K562 (cell line): Measurements from ENCODE around the gene CALHM1. TPM values are rescaled to one million over a fixed set of nuclear protein-coding genes. Genes with fewer than 3 reads are reported as not detected.

ENCODE experiments used
- ATAC-seq: fragments of 200-7000 bp; cut with Tn5 transposase; 3 replicates; pipeline ENCODE4 v1.9.1; 2020; ENCODE audit warnings: moderate library complexity
- BruUV-seq: library from RNA; stranded (reverse); fragments of 400-500 nt; replicated peaks from 2 replicates; lab custom pipeline; 2021; lab: Mats Ljungman, UMichigan
- CTCF ChIA-PET: fragments of 300-600 bp; formaldehyde crosslinking; extraction: SDS; loops from one replicate; lab custom pipeline; 2021; ENCODE audit warnings: low intra/inter-chr PET ratio; lab: Yijun Ruan, JAX
- POLR2A ChIA-PET: fragments of 300-600, 350-650 bp; sonication (Branson Sonifier 250); formaldehyde crosslinking; extraction: SDS; loops from one replicate; lab custom pipeline; 2021; ENCODE audit warnings: antibody characterized with exemption, inconsistent platforms; lab: Yijun Ruan, JAX
- DNase-seq, 4 experiments: peaks; one replicate each; pipeline versions ENCODE4 v3.0.0 to v3.0.0-alpha.2; 2011 to 2018; ENCODE audit warnings: low spot score in 3 of 4, mixed read lengths in 3 of 4; ENCODE audit errors: extremely low read depth in 1 of 4
- FAIRE-seq: peaks from 2 replicates; lab custom pipeline; 2011; peaks lifted over from hg19 to GRCh38; lab: Jason Lieb, UNC
- H2AFZ ChIP-seq: 2 replicates; pipeline ENCODE4 v1.6.0; 2011; ENCODE audit warnings: low read depth, low read length, control low read depth, inconsistent platforms
- H3K27ac ChIP-seq: fragments of 200-600 bp; 3 replicates; pipeline ENCODE4 v1.8.0; 2011; ENCODE audit warnings: low read depth, mild to moderate bottlenecking, control low read depth, inconsistent platforms, low read length, moderate library complexity, mixed read lengths; ENCODE audit errors: extremely low read depth
- H3K27me3 ChIP-seq, 2 experiments: fragments of 300-600 bp in 1 of 2; 2 replicates in 1 of 2; 3 replicates in 1 of 2; pipeline versions ENCODE4 v1.6.0 to v1.8.0; 2011; ENCODE audit warnings: inconsistent platforms in 2 of 2, low read length in 2 of 2, mild to moderate bottlenecking in 1 of 2, mixed read lengths in 1 of 2, moderate library complexity in 1 of 2; ENCODE audit not compliant: control insufficient read depth in 2 of 2, insufficient read depth in 2 of 2
- H3K36me3 ChIP-seq: fragments of 300-600 bp; 3 replicates; pipeline ENCODE4 v1.8.0; 2011; ENCODE audit warnings: mild to moderate bottlenecking, low read length, inconsistent platforms; ENCODE audit not compliant: control insufficient read depth, insufficient read depth
- H3K4me1 ChIP-seq, 2 experiments: fragments of 200-600 bp in 1 of 2; replicated peaks in 1 of 2; 2 replicates in 1 of 2; 3 replicates in 1 of 2; pipeline versions ENCODE4 v1.5.1 to v1.8.0; 2011; ENCODE audit warnings: inconsistent platforms in 2 of 2, low read length in 2 of 2, mild to moderate bottlenecking in 1 of 2, mixed read lengths in 1 of 2, moderate library complexity in 1 of 2; ENCODE audit not compliant: control insufficient read depth in 2 of 2, insufficient read depth in 2 of 2
- H3K4me2 ChIP-seq: 2 replicates; pipeline ENCODE4 v1.6.1; 2011; ENCODE audit warnings: low read length, control low read depth, inconsistent platforms, mixed read lengths; ENCODE audit not compliant: insufficient read depth
- H3K4me3 ChIP-seq: fragments of 200-600 bp; sonication (generic), shearing (Covaris generic); 2 replicates; pipeline ENCODE4 v1.5.1; 2016; ENCODE audit warnings: control low read depth, inconsistent platforms
- H3K79me2 ChIP-seq: fragments of 200-600 bp; 3 replicates; pipeline ENCODE4 v1.8.0; 2011; ENCODE audit warnings: low read length, inconsistent platforms; ENCODE audit not compliant: control insufficient read depth, insufficient read depth
- H3K9ac ChIP-seq, 2 experiments: 2 replicates each; pipeline versions ENCODE4 v1.6.0 to v1.6.1; 2011; ENCODE audit warnings: low read depth in 2 of 2, low read length in 2 of 2, control low read depth in 1 of 2, inconsistent platforms in 1 of 2, mild to moderate bottlenecking in 1 of 2, mixed read lengths in 1 of 2; ENCODE audit not compliant: insufficient read depth in 1 of 2
- H3K9me1 ChIP-seq: one replicate; pipeline ENCODE4 v1.6.0; 2011; ENCODE audit warnings: inconsistent platforms, mild to moderate bottlenecking, low read length, moderate library complexity; ENCODE audit not compliant: control insufficient read depth, insufficient read depth
- H3K9me3 ChIP-seq: replicated peaks from 2 replicates; pipeline ENCODE4 v1.5.1; 2011; ENCODE audit warnings: low read depth, low read length, inconsistent platforms; ENCODE audit not compliant: control insufficient read depth, insufficient read depth
- H4K20me1 ChIP-seq: replicated peaks from 2 replicates; pipeline ENCODE4 v1.6.1; 2011; ENCODE audit warnings: low read length, inconsistent platforms, mixed read lengths; ENCODE audit not compliant: control insufficient read depth, insufficient read depth
- ATF3 ChIP-seq, 2 experiments: fragments of 450-650 bp in 1 of 2; sonication (generic) in 1 of 2; formaldehyde crosslinking in 1 of 2; IDR thresholded peaks in 1 of 2; conservative IDR thresholded peaks in 1 of 2; 2 replicates each; pipeline versions ENCODE4 v1.6.1 to v1.8.1; 2016 to 2023; ENCODE audit warnings: mild to moderate bottlenecking in 2 of 2, moderate library complexity in 2 of 2, inconsistent platforms in 1 of 2, missing genetic modification reagents in 1 of 2
- FOSL1 ChIP-seq: fragments of 200-800 bp; sonication (Bioruptor generic); conservative IDR thresholded peaks from 2 replicates; pipeline ENCODE4 v1.6.1; 2016; ENCODE audit warnings: missing genetic modification characterization, missing compliant biosample characterization
- NFIC ChIP-seq: fragments of 450-650 bp; IDR thresholded peaks from 2 replicates; pipeline ENCODE4 v1.6.1; 2017; ENCODE audit warnings: mild to moderate bottlenecking, inconsistent platforms
- PBX2 ChIP-seq, 2 experiments: IDR thresholded peaks in 1 of 2; conservative IDR thresholded peaks in 1 of 2; 2 replicates each; pipeline ENCODE4 v1.6.1; 2016; ENCODE audit warnings: low read depth in 2 of 2, mild to moderate bottlenecking in 1 of 2, missing compliant biosample characterization in 1 of 2, missing genetic modification characterization in 1 of 2, moderate library complexity in 1 of 2
- PKNOX1 ChIP-seq: fragments of 450-650 bp; IDR thresholded peaks from 2 replicates; pipeline ENCODE4 v1.6.1; 2016
- ZNF449 ChIP-seq: fragments of 250-450 bp; sonication (Bioruptor Pico); IDR thresholded peaks from 2 replicates; pipeline ENCODE4 v1.8.0; 2022; ENCODE audit warnings: moderate library complexity, mild to moderate bottlenecking, inconsistent platforms
- WGBS: fragments of 100-300 bp; shearing (Covaris generic); methylation state at CpG from one replicate; pipeline ENCODE4 v1.1.6; 2016; ENCODE audit warnings: low coverage, mixed read lengths; ENCODE audit not compliant: insufficient coverage; ENCODE audit errors: missing lambda C conversion rate; 5-methylcytosine and 5-hydroxymethylcytosine counted together
- in situ Hi-C: fragments of 300-500 bp; cut with MboI; formaldehyde crosslinking; loops from 4 replicates; pipeline ENCODE4 v1.15.0; 2018; ENCODE audit warnings: inconsistent platforms, mixed read lengths
- intact Hi-C: fragments of 100-400 bp; cut with micrococcal nuclease; formaldehyde crosslinking; loops from 2 replicates; pipeline ENCODE4 v1.14.2; 2022
- polyA plus RNA-seq, 8 experiments: library from polyadenylated mRNA; depleted of rRNA in 4 of 8; stranded (reverse) in 5 of 8; unstranded in 3 of 8; fragments of >200 nt; fragmentation: Nextera tagmentation in 2 of 8; fragmentation: Illumina TruSeq in 1 of 8; extraction: Ambion mirVana in 2 of 8; extraction: Trizol in 1 of 8; gene quantifications; 2 replicates each; pipeline versions ENCODE4 v1.2.1 to v1.2.3, GENCODE V29; 2011 to 2014; ENCODE audit warnings: inconsistent platforms in 1 of 8, missing spikeins in 1 of 8
- total RNA-seq, 7 experiments: library from RNA; depleted of rRNA in 6 of 7; stranded (reverse); fragments of >200 nt in 6 of 7; fragmentation: Illumina TruSeq in 2 of 7; extraction: Trizol in 2 of 7; gene quantifications; 2 replicates each; pipeline versions ENCODE4 v1.2.1 to v1.2.3, GENCODE V29; 2011 to 2021; ENCODE audit warnings: low replicate concordance in 1 of 7

The CALHM1 gene
- total and polyA plus RNA-seq, 9 of the 15 experiments (the other 6 are each of a cell fraction or from before 2014, with no cell fraction given) = 0.03 TPM; not detected in 8

GRCh38 chr10:103480521-103480920, 21.8 kb upstream of the CALHM1 start:
- H3K27ac ChIP-seq = no peak overlapping the region
- H3K79me2 ChIP-seq = no peaks in the 10 kb centered on the region
- no peaks in the 10 kb centered on the region for H3K36me3 ChIP-seq
- H3K9me3 ChIP-seq = no peaks in the 10 kb centered on the region
- no TSS peak for BruUV-seq
- no peaks in the 10 kb centered on the region for H4K20me1 ChIP-seq
- FAIRE-seq = no peak
- H2AFZ ChIP-seq = no peak overlapping the region
- ATAC-seq = no peak
- intact Hi-C loops (loop anchor here (10.0 kb wide), 2 partner anchors 566 to 646 kb away; partner anchors contain the start of genes CNNM2 and CYP17A1), in situ Hi-C loops (loop anchor here (10.0 kb wide), 1 partner anchor 646 kb away; the partner anchor contains the start of gene CYP17A1)
- CTCF ChIA-PET = no interaction called here
- TF ChIP-seq ZNF449 (CRISPR knock-in tag) (no peak), NFIC (peak; percentile 61)
- no peaks in the 10 kb centered on the region for H3K9me1 ChIP-seq
- no peaks in the 10 kb centered on the region for H3K27me3 ChIP-seq
- no peak overlapping the region for H3K9ac ChIP-seq
- no peak overlapping the region for H3K4me2 ChIP-seq
- DNase-seq = peak in 1 of 4 experiments; percentile 11
- POLR2A ChIA-PET = interaction anchor here (0.6 kb wide), 1 partner anchor 27 kb away, joined by 3 read pairs; no protein-coding TSS in a partner anchor
- no peak overlapping the region for H3K4me3 ChIP-seq
- peaks cover 0 to 14% of the 10 kb centered on the region in 2 experiments; a peak in 2 of 5 replicates for H3K4me1 ChIP-seq
- WGBS = 44% methylated on average over 4 of the region's 5 CpGs

- Histone ChIP-seq H3K79me2 (no peaks in the 10 kb centered on the region), H3K27ac (no peak within 1 kb of the TSS), H3K9me3 (no peaks in the 10 kb centered on the region), H3K4me2 (no peak within 1 kb of the TSS), H3K4me3 (no peak within 1 kb of the TSS), H2AFZ (no peak within 1 kb of the TSS), H3K9ac (no peak within 1 kb of the TSS), H3K36me3 (no peaks in the 10 kb centered on the region), H4K20me1 (no peaks in the 10 kb centered on the region), H3K9me1 (no peaks in the 10 kb centered on the region), H3K27me3 (no peaks in the 10 kb centered on the region), H3K4me1 (peaks cover 0 to 14% of the 10 kb centered on the region in 2 experiments; a peak in 2 of 5 replicates)
- peak; percentile 56 for ATAC-seq
- in situ Hi-C loops = loop anchor here (5.0 kb wide), 1 partner anchor 67 kb away; no protein-coding TSS in a partner anchor
- WGBS = 8% methylated on average over 6 of the region's 7 CpGs
- ChIA-PET POLR2A (interaction anchor here (0.9 kb wide), 1 partner anchor 12 kb away, joined by 3 read pairs; no protein-coding TSS in a partner anchor), CTCF (no interaction called here)
- intact Hi-C loops = no loop called here
- no peak for FAIRE-seq
- BruUV-seq = no TSS peak
- peak in 3 of 4 experiments; percentile 16 to 60 (median 52) for DNase-seq
- peak; percentile 65 for TF ChIP-seq PKNOX1
- peak; percentile 54 for TF ChIP-seq ATF3 (IDR thresholded peaks at IDR 0.05)
- no peak for TF ChIP-seq ATF3 (CRISPR knock-in tag; conservative IDR thresholded peaks at IDR 0.05)
- no peak for TF ChIP-seq PBX2 (CRISPR knock-in tag; IDR thresholded peaks at IDR 0.05; ENCODE audit: low read depth)
- no peak for TF ChIP-seq PBX2 (tag; conservative IDR thresholded peaks at IDR 0.05; ENCODE audit: low read depth)
- peak; percentile 38; the same call in 1 of the 2 replicates for TF ChIP-seq FOSL1 (tag)
Measured at GRCh38 chr10:103479135-103479534, 20.4 kb upstream of the CALHM1 start, which contains the start of gene CALHM3. Gene CALHM3 (minus strand): TSS chr10:103479240. CDS start chr10:103479032, 208 bp downstream.
